ENCODE results near the gene SCARF2. TPM values are rescaled to one million over a fixed set of nuclear protein-coding genes. Genes with fewer than 3 reads are reported as not detected.

The SCARF2 gene
- total and polyA plus RNA-seq, 7 donors = under 0.01 to 12.8 (median 6.4) TPM

DNA sequence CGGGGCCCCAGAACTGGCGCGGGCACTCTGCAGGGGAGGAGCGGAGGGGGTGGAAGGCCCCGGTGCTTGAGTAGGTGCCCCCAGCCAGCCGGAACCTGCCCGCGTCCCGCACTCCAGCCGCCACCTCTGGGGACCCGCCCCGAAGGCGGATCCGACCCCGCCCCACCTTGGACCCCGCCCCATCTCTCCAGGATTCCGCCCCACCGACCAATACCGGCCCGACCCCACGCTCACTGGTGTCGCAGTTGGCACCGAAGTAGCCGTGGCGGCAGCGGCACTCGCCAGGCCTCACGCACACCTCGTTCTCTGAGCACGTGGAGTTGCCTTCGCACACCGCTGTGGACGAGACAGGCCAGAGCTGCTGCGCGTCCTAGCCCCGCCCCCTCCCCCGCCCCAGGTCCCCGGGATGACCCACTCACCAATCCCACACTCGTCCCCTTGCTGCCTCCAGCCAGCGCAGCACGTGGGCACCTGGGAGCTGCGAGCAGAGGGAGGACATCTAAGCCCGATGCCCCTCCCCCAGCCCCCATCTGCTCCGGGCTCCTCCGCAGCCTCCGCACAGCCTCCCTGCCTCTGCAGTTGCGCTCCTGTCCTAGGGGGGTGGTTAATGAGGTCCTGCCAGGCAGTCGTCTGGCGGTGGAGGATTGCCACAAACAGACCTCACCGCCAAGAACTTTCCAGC is 6.0 kb downstream of the SCARF2 start:
- H3K4me3 ChIP-seq = peak overlapping the region in 3 of 4 donors; percentile 19 to 40 (median 38)
- peak; percentile 66 for DNase-seq
- peak overlapping the region in 2 of 4 donors; percentile 8 to 32 for H3K27ac ChIP-seq
- peaks cover 0 to 29% (median 14%) of the 10 kb centered on the region in 3 donors for H3K27me3 ChIP-seq
- H3K4me1 ChIP-seq = peaks cover 0 to 45% (median 36%) of the 10 kb centered on the region in 4 donors
- H3K36me3 ChIP-seq = peaks cover 0 to 25% (median 9%) of the 10 kb centered on the region in 4 donors
- H3K9me3 ChIP-seq = no peaks in the 10 kb centered on the region
- WGBS, 2 donors = 34 to 40% methylated on average over 50 of the region's 50 CpGs
- intact Hi-C loops (cut with DNase I) = no loop called here
- no peak for TF ChIP-seq POLR2A (IDR thresholded peaks at IDR 0.05)
- TF ChIP-seq POLR2AphosphoS5 (IDR thresholded peaks at IDR 0.05) = no peak
- TF ChIP-seq, protein P1, sequence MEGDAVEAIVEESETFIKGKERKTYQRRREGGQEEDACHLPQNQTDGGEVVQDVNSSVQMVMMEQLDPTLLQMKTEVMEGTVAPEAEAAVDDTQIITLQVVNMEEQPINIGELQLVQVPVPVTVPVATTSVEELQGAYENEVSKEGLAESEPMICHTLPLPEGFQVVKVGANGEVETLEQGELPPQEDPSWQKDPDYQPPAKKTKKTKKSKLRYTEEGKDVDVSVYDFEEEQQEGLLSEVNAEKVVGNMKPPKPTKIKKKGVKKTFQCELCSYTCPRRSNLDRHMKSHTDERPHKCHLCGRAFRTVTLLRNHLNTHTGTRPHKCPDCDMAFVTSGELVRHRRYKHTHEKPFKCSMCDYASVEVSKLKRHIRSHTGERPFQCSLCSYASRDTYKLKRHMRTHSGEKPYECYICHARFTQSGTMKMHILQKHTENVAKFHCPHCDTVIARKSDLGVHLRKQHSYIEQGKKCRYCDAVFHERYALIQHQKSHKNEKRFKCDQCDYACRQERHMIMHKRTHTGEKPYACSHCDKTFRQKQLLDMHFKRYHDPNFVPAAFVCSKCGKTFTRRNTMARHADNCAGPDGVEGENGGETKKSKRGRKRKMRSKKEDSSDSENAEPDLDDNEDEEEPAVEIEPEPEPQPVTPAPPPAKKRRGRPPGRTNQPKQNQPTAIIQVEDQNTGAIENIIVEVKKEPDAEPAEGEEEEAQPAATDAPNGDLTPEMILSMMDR (IDR thresholded peaks at IDR 0.05) = no peak
- no peak for TF ChIP-seq EP300 (IDR thresholded peaks at IDR 0.05)

DNA sequence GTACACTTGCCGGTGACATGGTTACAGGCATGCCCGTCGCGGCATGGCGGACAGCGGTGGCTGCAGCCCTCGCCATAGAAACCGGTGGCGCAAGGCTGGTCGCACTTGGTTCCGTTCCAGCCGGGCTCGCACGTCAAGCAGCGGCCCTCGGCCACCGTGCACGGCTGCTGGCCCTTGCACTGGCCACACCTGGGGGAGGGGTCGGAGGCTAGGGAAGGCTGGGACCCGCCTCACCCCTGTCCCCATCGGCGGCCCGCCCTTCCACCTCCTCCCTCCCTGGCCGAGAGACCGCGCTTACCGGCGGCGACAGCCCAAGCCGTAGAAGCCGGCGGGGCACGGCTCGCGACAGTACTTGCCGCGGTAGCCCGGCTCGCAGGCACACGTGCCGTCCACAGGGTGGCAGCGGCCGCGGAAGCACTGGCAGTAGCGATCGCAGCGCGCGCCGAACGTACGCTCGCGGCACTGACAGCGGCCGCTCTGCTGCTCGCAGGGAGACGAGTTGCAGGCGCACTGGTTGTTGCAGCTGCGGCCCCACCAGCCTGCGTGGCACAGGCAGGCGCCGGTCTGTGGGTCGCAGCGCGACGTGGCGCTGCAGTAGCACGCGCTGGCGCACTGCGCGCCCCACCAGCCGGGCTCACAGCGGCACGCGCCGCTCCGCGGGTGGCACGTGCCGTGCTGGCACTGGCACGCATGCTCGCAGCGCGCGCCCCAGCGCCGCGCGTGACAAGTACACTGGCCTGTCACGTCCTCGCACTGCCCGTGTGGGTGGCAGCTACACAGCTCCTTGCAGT is 6.7 kb downstream of the SCARF2 start:
- TF ChIP-seq, protein P1 (IDR thresholded peaks at IDR 0.05) = peak in 3 of 4 experiments; percentile 33 to 57 (median 41)
- TF ChIP-seq EP300 (IDR thresholded peaks at IDR 0.05) (no peak), POLR2AphosphoS5 (IDR thresholded peaks at IDR 0.05) (peak in 2 of 4 donors; percentile 14 to 27)
- Histone ChIP-seq H3K36me3 (peaks cover 0 to 25% (median 9%) of the 10 kb centered on the region in 4 donors), H3K27ac (peak overlapping the region in 2 of 4 donors; percentile 8 to 32), H3K9me3 (no peaks in the 10 kb centered on the region), H3K4me3 (peak overlapping the region in 3 of 4 donors; percentile 19 to 40 (median 38)), H3K27me3 (peaks cover 0 to 22% (median 14%) of the 10 kb centered on the region in 3 donors), H3K4me1 (peaks cover 0 to 38% (median 29%) of the 10 kb centered on the region in 4 donors)
- WGBS, 2 donors = 9 to 14% methylated on average over 94 of the region's 94 CpGs
- peak; percentile 80 for DNase-seq
- intact Hi-C loops (cut with DNase I) = no loop called here

DNA sequence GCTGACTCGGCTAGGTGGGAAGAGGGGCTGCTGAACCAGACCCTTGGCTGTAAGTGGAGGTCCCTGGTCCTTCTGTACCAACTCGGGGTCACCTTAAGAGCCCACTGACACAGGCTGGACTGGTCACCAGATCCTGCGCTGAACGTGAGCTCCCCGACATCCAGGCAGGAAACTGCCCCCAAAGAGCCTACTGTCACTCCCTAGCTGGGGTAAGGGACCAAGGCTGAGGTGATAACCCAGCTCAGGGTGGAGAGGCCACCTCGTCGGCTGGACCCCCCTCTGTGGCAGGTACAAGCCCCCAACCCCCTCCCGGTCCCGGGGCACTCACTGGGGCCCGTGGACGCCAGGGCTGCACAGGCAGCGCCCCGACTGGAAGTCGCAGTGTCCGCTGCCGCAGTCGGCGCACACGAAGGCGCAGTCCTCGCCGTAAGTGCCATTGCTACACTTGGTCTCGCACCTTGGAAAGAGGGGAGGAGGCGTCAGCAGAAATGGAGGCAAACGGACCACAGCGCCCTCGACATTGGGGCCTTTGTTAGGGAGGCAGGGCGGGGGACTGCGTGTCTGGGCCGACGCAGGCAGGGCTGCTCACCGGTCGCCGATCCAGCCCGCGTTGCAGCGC is 7.4 kb downstream of the SCARF2 start:
- H3K36me3 ChIP-seq = peaks cover 0 to 25% (median 10%) of the 10 kb centered on the region in 4 donors
- 18 to 36% methylated on average over 37 of the region's 37 CpGs for WGBS, 2 donors
- intact Hi-C loops (cut with DNase I) = no loop called here
- H3K4me1 ChIP-seq = peaks cover 0 to 31% (median 22%) of the 10 kb centered on the region in 4 donors
- TF ChIP-seq EP300 (IDR thresholded peaks at IDR 0.05) (no peak), POLR2AphosphoS5 (IDR thresholded peaks at IDR 0.05) (no peak), POLR2A (IDR thresholded peaks at IDR 0.05) (no peak)
- TF ChIP-seq, protein P1 (IDR thresholded peaks at IDR 0.05) = no peak
- no peaks in the 10 kb centered on the region for H3K9me3 ChIP-seq
- peaks cover 0 to 15% (median 14%) of the 10 kb centered on the region in 3 donors for H3K27me3 ChIP-seq
- peak overlapping the region in 2 of 4 donors; percentile 38 to 40 for H3K4me3 ChIP-seq
- peak overlapping the region in 1 of 4 donors; percentile 32 for H3K27ac ChIP-seq
- DNase-seq = peak; percentile 58

DNA sequence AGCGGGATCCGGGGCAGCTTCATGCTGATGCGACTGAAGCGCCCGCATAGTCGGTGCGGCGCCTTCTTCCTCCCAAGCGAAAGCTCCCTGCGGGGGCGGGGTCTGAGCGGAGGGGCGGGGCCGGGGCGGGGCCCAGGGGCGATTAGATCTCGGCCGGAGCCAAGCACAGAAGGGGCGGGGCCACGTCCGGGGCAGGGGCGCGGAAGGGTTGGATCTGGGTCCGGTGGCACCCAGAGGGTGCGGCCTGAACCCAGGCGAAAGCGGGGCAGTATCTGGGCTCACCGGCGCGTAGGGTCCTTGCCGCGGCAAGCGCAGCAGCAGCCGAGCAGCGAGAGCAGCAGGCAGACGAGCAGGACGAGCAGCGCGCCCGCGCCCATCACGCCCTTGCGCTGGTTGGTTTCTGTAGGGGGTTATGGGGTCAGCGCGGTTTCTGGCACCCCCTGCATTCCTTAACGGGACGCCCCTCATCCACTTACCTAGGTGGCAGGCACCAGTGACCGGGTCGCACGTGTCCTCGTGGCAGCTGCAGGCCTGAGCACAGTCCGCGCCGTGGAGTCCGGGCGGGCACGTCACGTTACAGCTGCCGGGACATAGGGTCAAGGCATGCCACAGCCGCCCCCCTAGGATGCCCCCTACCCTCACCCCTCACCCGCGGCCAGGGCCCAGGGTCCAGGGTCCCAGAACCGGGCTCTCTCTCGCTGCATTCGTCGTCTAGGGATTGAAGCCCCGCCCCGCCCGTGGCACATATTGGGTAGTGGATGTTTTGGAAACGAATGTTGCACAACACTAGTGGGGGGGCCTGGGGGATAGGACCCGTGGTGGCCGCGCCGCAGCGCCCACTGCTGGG is 8.1 kb downstream of the SCARF2 start:
- intact Hi-C loops (cut with DNase I) = no loop called here
- no peak for TF ChIP-seq POLR2A (IDR thresholded peaks at IDR 0.05)
- TF ChIP-seq EP300 (IDR thresholded peaks at IDR 0.05) = no peak
- no peak for TF ChIP-seq POLR2AphosphoS5 (IDR thresholded peaks at IDR 0.05)
- TF ChIP-seq, protein P1 (IDR thresholded peaks at IDR 0.05) = no peak
- Histone ChIP-seq H3K4me3 (peak overlapping the region in 2 of 4 donors; percentile 24 to 25), H3K27me3 (peaks cover 0 to 14% (median 10%) of the 10 kb centered on the region in 3 donors), H3K9me3 (no peaks in the 10 kb centered on the region), H3K4me1 (peaks cover 0 to 32% (median 25%) of the 10 kb centered on the region in 4 donors), H3K27ac (no peak overlapping the region), H3K36me3 (peaks cover 0 to 26% (median 13%) of the 10 kb centered on the region in 4 donors)
- 10 to 22% methylated on average over 75 of the region's 75 CpGs for WGBS, 2 donors
- peak; percentile 67 for DNase-seq
